T-helper 1 cell (primary cell): ENCODE measurements around the gene SEMA7A.
"Not testable (repeated sequence)": the region's sequence is repeated elsewhere in the genome, so short reads cannot be mapped to it uniquely, and the experiment has no call there.

ENCODE experiments used
- DNase-seq, 5 donors: peaks; one replicate each; pipeline ENCODE4 v3.0.0-alpha.2; 2012 to 2020

The SEMA7A gene

GRCh38 chr15:74398183-74398582 lies 35.6 kb downstream of the SEMA7A start:
- DNase-seq = no peak

- no peak for DNase-seq
These were observed 36.3 kb downstream of the SEMA7A start for GRCh38 chr15:74397239-74398068.

- DNase-seq = no peak
These were observed 37.1 kb downstream of the SEMA7A start for GRCh38 chr15:74396445-74397238.

DNA sequence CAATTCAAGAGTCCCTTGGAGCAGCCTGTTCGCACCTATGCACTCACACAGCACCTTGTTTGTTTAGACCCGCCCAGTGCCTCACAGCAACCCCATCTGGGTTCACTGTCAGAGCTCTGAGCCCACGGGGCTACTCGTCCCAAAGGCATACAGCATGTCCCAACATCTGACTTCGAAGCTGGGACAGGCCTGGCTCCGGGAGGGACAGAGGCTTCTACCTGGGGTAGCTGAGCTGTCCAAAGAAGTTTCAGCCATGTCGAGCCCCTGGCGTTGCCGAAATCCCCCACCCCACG lies 37.7 kb downstream of the SEMA7A start:
- DNase-seq = no peak

GRCh38 chr15:74395319-74396145 lies 38.2 kb downstream of the SEMA7A start:
- DNase-seq = no peak

GRCh38 chr15:74394090-74394846 lies 39.5 kb downstream of the SEMA7A start:
- no peak for DNase-seq

DNA sequence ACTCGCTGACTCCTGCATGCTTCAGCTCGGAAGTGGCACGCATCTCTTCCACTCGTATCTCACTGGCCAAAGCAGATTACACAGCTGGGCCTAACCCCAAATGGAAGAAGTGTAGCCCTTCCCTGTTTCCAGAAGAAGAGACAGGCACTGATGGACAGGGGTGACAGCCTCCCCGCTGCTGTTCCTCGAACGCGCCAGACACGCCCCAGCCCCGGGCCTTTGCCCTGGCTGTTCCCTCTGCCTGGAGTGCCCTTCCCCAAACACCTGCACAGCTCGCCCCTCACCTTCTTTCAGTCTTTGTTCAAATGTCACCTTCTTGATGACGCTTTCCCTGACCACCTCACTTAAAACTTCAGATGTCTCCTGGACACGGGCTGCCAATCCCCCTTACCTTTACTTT lies 40.3 kb downstream of the SEMA7A start:
- no peak for DNase-seq

GRCh38 chr15:74392902-74393301 lies 40.9 kb downstream of the SEMA7A start:
- no peak for DNase-seq

- no peak for DNase-seq
These were observed 41.3 kb downstream of the SEMA7A start for GRCh38 chr15:74392451-74392830.

DNA sequence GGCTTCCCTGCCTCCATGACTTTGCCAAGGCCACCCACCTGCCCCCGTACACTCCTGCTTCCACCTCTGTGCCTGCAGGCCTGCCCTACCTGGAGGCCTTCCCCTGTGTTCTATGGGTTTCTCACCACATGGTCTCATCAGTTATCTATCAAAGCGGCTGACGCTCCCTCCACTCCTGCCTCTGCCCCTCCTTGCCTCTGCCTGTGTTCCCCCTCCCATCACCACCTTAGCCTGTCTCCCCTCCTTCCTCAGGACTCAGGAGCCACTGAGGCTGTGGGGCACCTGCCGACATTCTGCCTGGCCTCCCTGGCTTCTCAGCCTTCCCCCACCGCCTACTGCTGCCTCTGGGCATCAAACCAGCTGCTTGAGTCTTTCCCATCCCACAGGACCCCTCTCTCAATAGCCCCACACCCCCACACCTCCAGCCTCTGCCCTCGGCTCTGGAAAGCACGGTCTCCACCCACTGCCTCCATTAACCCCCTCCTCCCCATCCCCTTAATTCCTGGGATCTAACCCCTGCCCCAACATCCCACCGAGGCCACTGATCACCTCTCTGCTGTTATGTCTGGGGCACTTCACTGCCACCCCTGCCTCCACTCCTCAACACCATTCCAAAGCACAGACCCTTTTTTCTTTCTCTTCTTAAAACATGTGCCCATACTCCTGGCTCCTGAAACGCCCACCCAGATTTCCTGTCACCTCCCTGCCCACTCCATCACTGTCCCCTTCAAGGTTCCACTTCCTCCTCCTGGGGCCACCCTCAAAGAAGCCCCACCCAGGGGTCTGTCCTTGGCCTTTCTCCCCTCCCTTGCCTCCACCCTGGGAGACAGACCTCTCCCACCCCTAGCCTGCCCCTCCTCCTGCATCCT lies 41.9 kb downstream of the SEMA7A start:
- no peak for DNase-seq

GRCh38 chr15:74390647-74391288 lies 43.0 kb downstream of the SEMA7A start:
- DNase-seq = no peak

GRCh38 chr15:74390049-74390646 lies 43.6 kb downstream of the SEMA7A start:
- DNase-seq = not testable (repeated sequence)

DNA sequence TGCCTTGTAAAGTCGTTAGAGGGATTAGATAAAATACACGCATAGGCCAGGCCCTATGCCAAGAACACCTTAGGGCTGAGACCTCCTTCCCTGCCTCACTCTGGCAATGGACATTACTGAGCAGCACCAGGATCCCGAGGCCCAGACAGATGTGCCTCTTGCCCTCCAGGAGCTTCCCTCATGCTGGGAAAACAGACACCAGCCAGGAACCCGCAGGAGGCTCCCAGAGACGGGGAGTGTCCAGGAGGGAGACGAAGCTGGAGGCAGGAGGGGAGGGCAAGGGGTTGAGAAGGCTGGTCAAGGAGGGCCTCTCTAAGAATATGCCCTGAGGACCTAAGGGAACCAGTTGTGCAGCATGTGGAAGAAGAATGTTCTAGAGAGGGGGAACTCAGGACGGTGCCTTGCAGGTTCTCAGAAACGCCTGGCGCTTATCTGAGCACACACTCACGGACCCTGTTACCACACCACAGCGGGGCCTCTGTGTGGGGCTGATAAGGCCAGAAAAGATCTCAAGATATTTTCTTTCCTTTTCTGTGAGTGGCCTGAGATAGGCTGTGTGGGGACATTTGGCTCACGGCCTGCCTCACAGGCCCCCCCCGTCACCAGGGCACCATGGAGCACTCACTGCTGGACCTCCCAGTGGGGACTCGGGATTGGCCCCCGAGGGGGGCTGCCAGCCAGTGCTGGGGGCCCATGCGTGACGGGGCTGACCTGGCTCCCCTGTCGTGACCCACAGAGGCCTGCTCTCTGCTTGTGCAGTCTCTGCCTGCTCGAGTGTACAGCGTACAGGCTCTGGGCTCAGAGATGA lies 44.3 kb downstream of the SEMA7A start:
- no peak for DNase-seq

- no peak for DNase-seq
These were observed 45.3 kb downstream of the SEMA7A start for GRCh38 chr15:74388363-74388951.

DNA sequence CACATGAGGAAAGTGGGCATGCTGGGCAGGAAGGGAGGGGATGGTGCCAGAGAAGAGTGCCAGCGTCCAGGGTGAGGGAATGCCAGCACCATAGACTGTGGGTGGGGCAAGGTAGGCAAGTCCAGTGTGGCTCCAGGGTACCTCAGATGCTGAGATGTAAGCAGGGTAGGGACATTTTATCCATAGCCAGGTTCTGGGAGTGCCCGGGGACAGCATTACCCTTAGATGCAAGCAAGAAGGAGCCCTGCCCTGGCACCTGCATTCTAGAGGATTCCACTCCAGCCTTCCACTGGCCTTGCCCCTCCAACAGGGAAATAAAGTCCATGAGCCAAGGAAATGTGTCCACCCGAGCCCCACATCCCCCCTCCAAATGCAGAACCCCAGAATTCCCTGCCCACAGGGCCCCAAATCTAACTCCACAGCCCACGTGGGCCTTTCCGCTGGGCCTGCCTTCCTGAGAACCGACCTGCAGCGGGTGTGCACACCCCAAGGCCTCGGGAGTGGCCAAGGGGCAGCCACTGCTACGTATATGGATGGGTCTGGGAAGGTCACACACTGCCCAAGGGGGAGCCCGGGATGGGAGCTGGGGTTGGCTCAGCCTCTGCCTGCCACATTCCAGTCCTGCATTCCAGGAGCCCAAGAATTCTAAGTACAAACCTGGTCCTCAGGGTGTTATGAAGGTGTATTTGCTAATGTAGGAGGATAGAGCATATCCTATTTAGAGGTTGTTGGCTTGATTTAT lies 46.0 kb downstream of the SEMA7A start:
- DNase-seq = no peak

GRCh38 chr15:74387141-74387541 lies 46.6 kb downstream of the SEMA7A start:
- no peak for DNase-seq

DNA sequence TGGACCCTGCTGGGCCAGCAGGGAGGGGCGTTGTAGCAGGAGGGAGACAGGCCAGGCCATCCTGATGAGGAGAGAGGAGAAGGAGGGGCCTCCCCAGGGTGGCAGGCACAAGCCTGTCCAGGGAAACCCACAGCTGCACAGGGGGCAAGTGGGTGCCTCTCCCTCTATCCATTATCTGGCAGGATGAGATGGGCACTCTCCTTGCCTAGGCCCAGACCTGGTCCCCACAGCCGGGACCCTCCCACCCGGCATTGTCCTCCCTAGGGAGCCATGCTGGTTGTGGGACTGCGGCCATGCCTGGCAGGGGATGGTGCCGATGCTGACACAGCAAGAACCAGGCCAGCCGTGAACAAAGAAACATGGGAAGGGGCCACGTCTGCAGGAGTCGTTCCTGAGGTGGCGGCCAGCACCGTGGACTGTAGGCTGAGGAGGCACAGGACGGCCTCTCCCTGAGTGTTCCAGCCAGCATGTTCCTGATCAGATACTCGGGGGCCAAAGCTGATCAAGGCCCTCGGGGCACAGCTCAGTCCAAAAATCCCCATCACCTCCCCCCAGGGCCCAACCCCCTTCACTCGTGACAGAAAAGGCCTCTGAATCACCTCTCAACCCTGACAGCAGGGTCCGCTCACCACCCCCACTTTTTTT lies 47.1 kb downstream of the SEMA7A start:
- no peak for DNase-seq

DNA sequence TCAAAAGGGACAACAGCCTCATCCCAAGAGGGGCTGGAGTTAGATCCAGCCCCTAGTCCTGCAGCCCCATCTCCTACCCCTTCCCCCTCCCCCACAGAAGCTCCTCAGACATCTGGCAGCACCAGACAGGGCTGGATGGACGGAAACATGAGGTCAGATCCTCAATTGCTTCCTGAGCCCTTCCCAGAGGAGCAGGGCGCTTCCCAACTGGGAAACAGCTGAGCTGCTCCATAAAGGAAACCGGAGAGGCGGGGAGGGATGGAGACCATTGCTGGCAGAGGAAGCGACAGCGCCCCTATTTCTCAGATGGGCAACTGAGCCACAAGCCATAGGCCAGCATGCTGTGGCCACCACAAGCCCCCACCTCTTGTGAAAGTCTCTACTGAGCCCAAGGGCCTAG lies 48.0 kb downstream of the SEMA7A start:
- DNase-seq = no peak
